Coronary artery (tissue), 2 donors: ENCODE data around the gene LYPD6.

ENCODE experiments used
- DNase-seq: peaks from one replicate; pipeline ENCODE4 v3.0.0-alpha.2; 2017; ENCODE audit warnings: low spot score
- H3K27ac ChIP-seq, 2 donors: fragments of 200-600 bp; sonication (generic); one replicate each; pipeline ENCODE4 v1.5.1; 2016 to 2019
- H3K4me3 ChIP-seq: fragments of 200-600 bp; sonication (generic); 2 replicates; pipeline ENCODE4 v1.5.1; 2016; ENCODE audit warnings: mild to moderate bottlenecking, moderate library complexity
- TF ChIP-seq, protein P1 (sequence below): fragments of 200-600 bp; sonication (generic); IDR thresholded peaks from one replicate; pipeline ENCODE4 v1.5.1; 2019; ENCODE audit warnings: antibody characterized with exemption

The LYPD6 gene

GRCh38 chr2:149363958-149364357 lies 33.6 kb downstream of the LYPD6 start:
- Histone ChIP-seq H3K27ac (no peak overlapping the region), H3K4me3 (no peak overlapping the region)
- DNase-seq, result no peak
- TF ChIP-seq, protein P1, sequence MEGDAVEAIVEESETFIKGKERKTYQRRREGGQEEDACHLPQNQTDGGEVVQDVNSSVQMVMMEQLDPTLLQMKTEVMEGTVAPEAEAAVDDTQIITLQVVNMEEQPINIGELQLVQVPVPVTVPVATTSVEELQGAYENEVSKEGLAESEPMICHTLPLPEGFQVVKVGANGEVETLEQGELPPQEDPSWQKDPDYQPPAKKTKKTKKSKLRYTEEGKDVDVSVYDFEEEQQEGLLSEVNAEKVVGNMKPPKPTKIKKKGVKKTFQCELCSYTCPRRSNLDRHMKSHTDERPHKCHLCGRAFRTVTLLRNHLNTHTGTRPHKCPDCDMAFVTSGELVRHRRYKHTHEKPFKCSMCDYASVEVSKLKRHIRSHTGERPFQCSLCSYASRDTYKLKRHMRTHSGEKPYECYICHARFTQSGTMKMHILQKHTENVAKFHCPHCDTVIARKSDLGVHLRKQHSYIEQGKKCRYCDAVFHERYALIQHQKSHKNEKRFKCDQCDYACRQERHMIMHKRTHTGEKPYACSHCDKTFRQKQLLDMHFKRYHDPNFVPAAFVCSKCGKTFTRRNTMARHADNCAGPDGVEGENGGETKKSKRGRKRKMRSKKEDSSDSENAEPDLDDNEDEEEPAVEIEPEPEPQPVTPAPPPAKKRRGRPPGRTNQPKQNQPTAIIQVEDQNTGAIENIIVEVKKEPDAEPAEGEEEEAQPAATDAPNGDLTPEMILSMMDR, result no peak

GRCh38 chr2:149364839-149365238 lies 34.5 kb downstream of the LYPD6 start:
- TF ChIP-seq, protein P1, result no peak

GRCh38 chr2:149365931-149366583 lies 35.7 kb downstream of the LYPD6 start:
- H3K4me3 ChIP-seq, result no peak overlapping the region
- no peak overlapping the region for H3K27ac ChIP-seq
- TF ChIP-seq, protein P1, result no peak
- DNase-seq, result no peak

More at GRCh38 chr2:149364839-149365238, 34.5 kb downstream of the LYPD6 start:
- no peak overlapping the region for H3K4me3 ChIP-seq
- no peak for DNase-seq
- H3K27ac ChIP-seq, result no peak overlapping the region

DNA sequence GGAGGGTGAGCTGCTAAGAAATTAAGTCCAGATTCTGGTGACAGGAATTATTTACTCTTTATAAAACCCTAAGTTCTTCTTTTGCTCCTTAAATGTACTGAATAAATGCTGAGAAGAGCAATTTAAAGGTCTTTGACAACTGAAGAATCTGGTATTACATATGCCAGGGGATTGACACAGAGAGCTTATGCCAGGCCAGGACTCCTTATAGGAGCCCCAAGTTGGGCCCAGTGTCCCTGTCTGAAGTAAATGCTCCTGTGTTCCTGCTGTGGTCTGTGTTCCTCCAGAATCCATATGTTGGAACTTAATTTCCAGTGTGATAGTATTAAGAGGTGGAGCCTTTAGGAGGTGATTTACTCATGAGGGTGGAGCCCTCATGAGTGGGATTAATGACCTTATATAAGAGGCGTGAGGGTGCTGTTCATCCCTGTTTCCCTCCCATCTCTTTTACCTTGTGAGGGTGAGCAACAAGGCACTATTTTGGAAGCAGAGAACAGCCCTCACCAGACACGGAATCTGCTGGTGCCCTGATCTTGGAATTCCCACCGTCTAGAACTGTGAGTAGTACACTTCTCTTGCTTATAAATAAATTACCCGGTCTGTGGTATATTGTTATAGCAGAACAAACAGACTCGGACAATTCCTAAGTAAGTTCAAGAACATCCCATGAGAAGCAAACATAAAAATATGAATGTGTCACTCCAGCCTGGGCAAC lies 39.8 kb downstream of the LYPD6 start:
- TF ChIP-seq, protein P1, result no peak

GRCh38 chr2:149371476-149371875 lies 41.1 kb downstream of the LYPD6 start:
- no peak overlapping the region for H3K27ac ChIP-seq
- H3K4me3 ChIP-seq, result no peak overlapping the region
- no peak for DNase-seq
- TF ChIP-seq, protein P1, result no peak

More for the DNA sequence above, 39.8 kb downstream of the LYPD6 start:
- no peak overlapping the region for H3K27ac ChIP-seq
- no peak overlapping the region for H3K4me3 ChIP-seq
- no peak for DNase-seq

GRCh38 chr2:149375801-149376361 lies 45.5 kb downstream of the LYPD6 start:
- TF ChIP-seq, protein P1, result no peak
- H3K27ac ChIP-seq, result no peak overlapping the region
- DNase-seq, result no peak
- no peak overlapping the region for H3K4me3 ChIP-seq
